Liver (tissue), 9 donors: Measurements from ENCODE around the gene KIF4A. TPM values are rescaled to one million over a fixed set of nuclear protein-coding genes. Genes with fewer than 3 reads are reported as not detected.

Experiments
- DNase-seq: peaks from one replicate; pipeline ENCODE4 v3.0.0-alpha.2; 2017; ENCODE audit warnings: low spot score
- H3K27ac ChIP-seq, 2 donors: one replicate each; pipeline ENCODE4 v1.7.0; 2013; ENCODE audit warnings: inconsistent platforms in 2 of 2, low read length in 2 of 2, control low read depth in 1 of 2, low read depth in 1 of 2, mild to moderate bottlenecking in 1 of 2
- H3K27me3 ChIP-seq, 4 donors: one replicate each; pipeline versions ENCODE4 v1.6.1 to v1.7.0; 2013; ENCODE audit warnings: low read length in 3 of 4, inconsistent platforms in 1 of 4, mild to moderate bottlenecking in 1 of 4, moderate library complexity in 1 of 4; ENCODE audit not compliant: control insufficient read depth in 4 of 4, insufficient read depth in 4 of 4
- H3K36me3 ChIP-seq, 4 donors: one replicate each; pipeline versions ENCODE4 v1.6.1 to v1.7.0; 2013; ENCODE audit warnings: low read length in 3 of 4, mild to moderate bottlenecking in 3 of 4, low read depth in 1 of 4, moderate library complexity in 1 of 4; ENCODE audit not compliant: control insufficient read depth in 4 of 4, insufficient read depth in 3 of 4
- H3K4me1 ChIP-seq, 4 donors: one replicate each; pipeline versions ENCODE4 v1.6.1 to v1.7.0; 2013; ENCODE audit warnings: low read length in 3 of 4, mild to moderate bottlenecking in 3 of 4, moderate library complexity in 1 of 4; ENCODE audit not compliant: control insufficient read depth in 4 of 4, insufficient read depth in 4 of 4
- H3K4me3 ChIP-seq, 3 donors: one replicate each; pipeline versions ENCODE4 v1.6.1 to v1.7.0; 2013; ENCODE audit warnings: low read length in 3 of 3, control low read depth in 1 of 3, low read depth in 1 of 3, mild to moderate bottlenecking in 1 of 3
- H3K9ac ChIP-seq, 2 donors: one replicate each; pipeline ENCODE4 v1.7.0; 2013; ENCODE audit warnings: low read length in 2 of 2, mild to moderate bottlenecking in 2 of 2, moderate library complexity in 2 of 2, control low read depth in 1 of 2, low read depth in 1 of 2
- H3K9me3 ChIP-seq, 4 donors: one replicate each; pipeline versions ENCODE4 v1.6.1 to v1.7.0; 2013; ENCODE audit warnings: low read length in 3 of 4; ENCODE audit not compliant: control insufficient read depth in 4 of 4
- CTCF ChIP-seq: fragments of 150-350 bp; IDR thresholded peaks from 2 replicates; pipeline ENCODE4 v1.5.1; 2017; ENCODE audit warnings: improper control_type of control experiment, low read depth, low read length; ENCODE audit not compliant: missing input control
- EGR1 ChIP-seq, 2 donors: IDR thresholded peaks; 2 replicates each; pipeline ENCODE4 v1.6.1; 2016 to 2018; ENCODE audit warnings: antibody characterized with exemption in 2 of 2, low read depth in 2 of 2
- FOXA1 ChIP-seq: IDR thresholded peaks from 2 replicates; pipeline ENCODE4 v1.6.1; 2016; ENCODE audit warnings: antibody characterized with exemption
- FOXA2 ChIP-seq: IDR thresholded peaks from 2 replicates; pipeline ENCODE4 v1.6.1; 2016; ENCODE audit warnings: antibody characterized with exemption
- GABPA ChIP-seq, 2 donors: IDR thresholded peaks in 1 of 2; conservative IDR thresholded peaks in 1 of 2; 2 replicates each; pipeline ENCODE4 v1.6.1; 2016; ENCODE audit warnings: antibody characterized with exemption in 2 of 2, mild to moderate bottlenecking in 1 of 2, moderate library complexity in 1 of 2
- HNF4A ChIP-seq, 2 donors: conservative IDR thresholded peaks; 2 replicates each; pipeline ENCODE4 v1.6.1; 2016; ENCODE audit warnings: antibody characterized with exemption in 2 of 2, mild to moderate bottlenecking in 2 of 2
- HNF4G ChIP-seq: IDR thresholded peaks from 2 replicates; pipeline ENCODE4 v1.6.1; 2016; ENCODE audit warnings: antibody characterized with exemption
- JUND ChIP-seq, 2 donors: IDR thresholded peaks; 2 replicates each; pipeline ENCODE4 v1.6.1; 2016; ENCODE audit warnings: antibody characterized with exemption in 2 of 2
- NR2F2 ChIP-seq: IDR thresholded peaks from 2 replicates; pipeline ENCODE4 v1.6.1; 2016; ENCODE audit warnings: antibody characterized with exemption
- RAD21 ChIP-seq, 2 donors: IDR thresholded peaks; 2 replicates each; pipeline ENCODE4 v1.6.1; 2016; ENCODE audit warnings: antibody characterized with exemption in 2 of 2, mild to moderate bottlenecking in 2 of 2
- RXRA ChIP-seq, 2 donors: IDR thresholded peaks; 2 replicates each; pipeline ENCODE4 v1.6.1; 2017 to 2018; ENCODE audit warnings: antibody characterized with exemption in 2 of 2, mild to moderate bottlenecking in 1 of 2
- SP1 ChIP-seq: IDR thresholded peaks from 2 replicates; pipeline ENCODE4 v1.6.1; 2018; ENCODE audit warnings: antibody characterized with exemption, mild to moderate bottlenecking
- TAF1 ChIP-seq: conservative IDR thresholded peaks from 2 replicates; pipeline ENCODE4 v1.6.1; 2016; ENCODE audit warnings: antibody characterized with exemption, mild to moderate bottlenecking
- YY1 ChIP-seq: IDR thresholded peaks from 2 replicates; pipeline ENCODE4 v1.6.1; 2016; ENCODE audit warnings: antibody characterized with exemption, mild to moderate bottlenecking
- ZBTB33 ChIP-seq: IDR thresholded peaks from 2 replicates; pipeline ENCODE4 v1.6.1; 2016; ENCODE audit warnings: antibody characterized with exemption
- WGBS: extraction: QIAGEN DNeasy Blood & Tissue Kit; methylation state at CpG from one replicate; pipeline ENCODE4 v1.1.7; 2013; 5-methylcytosine and 5-hydroxymethylcytosine counted together
- polyA plus RNA-seq, 2 donors: library from polyadenylated mRNA; stranded (reverse) in 1 of 2; unstranded in 1 of 2; fragments of 200-250 nt in 1 of 2; fragments of >200 nt in 1 of 2; fragmentation: Nextera tagmentation in 1 of 2; extraction: Ambion mirVana in 1 of 2; gene quantifications; one replicate each; pipeline versions ENCODE4 v1.2.1 to v1.2.3, GENCODE V29; 2013 to 2015
- total RNA-seq, 2 donors: library from RNA; depleted of rRNA; stranded (reverse); fragments of >200 nt; gene quantifications; one replicate each; pipeline ENCODE4 v1.2.3, GENCODE V29; 2014
- TF ChIP-seq, protein P1 (sequence below): IDR thresholded peaks from 2 replicates; pipeline ENCODE4 v1.6.1; 2016; ENCODE audit warnings: antibody characterized with exemption
- TF ChIP-seq, protein P2 (sequence below): IDR thresholded peaks from 2 replicates; pipeline ENCODE4 v1.6.1; 2016; ENCODE audit warnings: antibody characterized with exemption
- TF ChIP-seq, protein P3 (sequence below): IDR thresholded peaks from 2 replicates; pipeline ENCODE4 v1.6.1; 2016; ENCODE audit warnings: antibody characterized with exemption, mild to moderate bottlenecking
- donor health status: healthy.
- donor health status: healthy.
- donor health status: healthy.
- donor health status: healthy.
- donor health status: healthy.

The KIF4A gene
- total and polyA plus RNA-seq, 4 donors = under 0.01 to 17.3 (median 0.50) TPM

GRCh38 chrX:70436343-70436742 is 146.4 kb downstream of the KIF4A start:
- Histone ChIP-seq H3K27me3 (no peaks in the 10 kb centered on the region), H3K27ac (no peak overlapping the region), H3K9me3 (no peaks in the 10 kb centered on the region), H3K4me1 (peaks cover 2 to 5% (median 3%) of the 10 kb centered on the region in 4 donors), H3K36me3 (no peaks in the 10 kb centered on the region), H3K9ac (no peak overlapping the region), H3K4me3 (no peak overlapping the region)
- no peak for DNase-seq
- TF ChIP-seq RAD21 (IDR thresholded peaks at IDR 0.05) (no peak), GABPA (IDR thresholded peaks at IDR 0.05 in 1 of 2, conservative IDR thresholded peaks at IDR 0.05 in 1 of 2) (no peak), FOXA1 (no peak), CTCF (no peak), JUND (IDR thresholded peaks at IDR 0.05) (no peak), ZBTB33 (no peak), HNF4A (conservative IDR thresholded peaks at IDR 0.05) (no peak), TAF1 (no peak), NR2F2 (no peak), RXRA (IDR thresholded peaks at IDR 0.05) (no peak), SP1 (no peak), YY1 (no peak), HNF4G (no peak), EGR1 (IDR thresholded peaks at IDR 0.05; ENCODE audit: low read depth in 2 of 2) (no peak)
- TF ChIP-seq, protein P1, sequence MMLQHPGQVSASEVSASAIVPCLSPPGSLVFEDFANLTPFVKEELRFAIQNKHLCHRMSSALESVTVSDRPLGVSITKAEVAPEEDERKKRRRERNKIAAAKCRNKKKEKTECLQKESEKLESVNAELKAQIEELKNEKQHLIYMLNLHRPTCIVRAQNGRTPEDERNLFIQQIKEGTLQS = no peak
- 32% methylated on average over 16 of the region's 16 CpGs for WGBS

DNA sequence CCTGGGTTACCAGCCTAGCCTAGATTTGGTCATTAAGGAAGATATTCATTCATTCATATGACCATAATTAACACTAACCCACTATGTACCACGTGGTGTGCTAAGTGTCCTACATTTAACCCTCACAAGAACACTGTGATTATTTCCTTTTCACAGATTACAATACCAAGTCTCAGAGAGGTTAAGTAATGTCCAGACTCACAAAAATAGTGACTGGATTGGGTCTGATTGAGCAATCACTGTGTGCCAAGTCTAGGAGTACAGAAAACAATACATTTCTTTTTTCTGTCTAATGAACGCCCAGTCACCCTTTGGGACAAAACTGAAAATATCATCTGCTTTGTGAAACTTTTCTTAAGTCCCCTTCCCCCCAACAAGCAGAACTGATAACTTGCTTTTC is 147.1 kb downstream of the KIF4A start:
- Histone ChIP-seq H3K9me3 (no peaks in the 10 kb centered on the region), H3K27ac (no peak overlapping the region), H3K4me3 (no peak overlapping the region), H3K36me3 (no peaks in the 10 kb centered on the region), H3K27me3 (no peaks in the 10 kb centered on the region), H3K4me1 (peaks cover 2 to 5% (median 3%) of the 10 kb centered on the region in 4 donors), H3K9ac (no peak overlapping the region)
- no peak for TF ChIP-seq CTCF
- TF ChIP-seq NR2F2 = no peak
- no peak for TF ChIP-seq YY1
- TF ChIP-seq, protein P2, sequence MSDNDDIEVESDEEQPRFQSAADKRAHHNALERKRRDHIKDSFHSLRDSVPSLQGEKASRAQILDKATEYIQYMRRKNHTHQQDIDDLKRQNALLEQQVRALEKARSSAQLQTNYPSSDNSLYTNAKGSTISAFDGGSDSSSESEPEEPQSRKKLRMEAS = no peak
- TF ChIP-seq TAF1 = no peak
- TF ChIP-seq FOXA1 = no peak
- TF ChIP-seq, protein P1 = no peak
- no peak for TF ChIP-seq HNF4G
- TF ChIP-seq RXRA (IDR thresholded peaks at IDR 0.05) = no peak
- TF ChIP-seq, protein P3, sequence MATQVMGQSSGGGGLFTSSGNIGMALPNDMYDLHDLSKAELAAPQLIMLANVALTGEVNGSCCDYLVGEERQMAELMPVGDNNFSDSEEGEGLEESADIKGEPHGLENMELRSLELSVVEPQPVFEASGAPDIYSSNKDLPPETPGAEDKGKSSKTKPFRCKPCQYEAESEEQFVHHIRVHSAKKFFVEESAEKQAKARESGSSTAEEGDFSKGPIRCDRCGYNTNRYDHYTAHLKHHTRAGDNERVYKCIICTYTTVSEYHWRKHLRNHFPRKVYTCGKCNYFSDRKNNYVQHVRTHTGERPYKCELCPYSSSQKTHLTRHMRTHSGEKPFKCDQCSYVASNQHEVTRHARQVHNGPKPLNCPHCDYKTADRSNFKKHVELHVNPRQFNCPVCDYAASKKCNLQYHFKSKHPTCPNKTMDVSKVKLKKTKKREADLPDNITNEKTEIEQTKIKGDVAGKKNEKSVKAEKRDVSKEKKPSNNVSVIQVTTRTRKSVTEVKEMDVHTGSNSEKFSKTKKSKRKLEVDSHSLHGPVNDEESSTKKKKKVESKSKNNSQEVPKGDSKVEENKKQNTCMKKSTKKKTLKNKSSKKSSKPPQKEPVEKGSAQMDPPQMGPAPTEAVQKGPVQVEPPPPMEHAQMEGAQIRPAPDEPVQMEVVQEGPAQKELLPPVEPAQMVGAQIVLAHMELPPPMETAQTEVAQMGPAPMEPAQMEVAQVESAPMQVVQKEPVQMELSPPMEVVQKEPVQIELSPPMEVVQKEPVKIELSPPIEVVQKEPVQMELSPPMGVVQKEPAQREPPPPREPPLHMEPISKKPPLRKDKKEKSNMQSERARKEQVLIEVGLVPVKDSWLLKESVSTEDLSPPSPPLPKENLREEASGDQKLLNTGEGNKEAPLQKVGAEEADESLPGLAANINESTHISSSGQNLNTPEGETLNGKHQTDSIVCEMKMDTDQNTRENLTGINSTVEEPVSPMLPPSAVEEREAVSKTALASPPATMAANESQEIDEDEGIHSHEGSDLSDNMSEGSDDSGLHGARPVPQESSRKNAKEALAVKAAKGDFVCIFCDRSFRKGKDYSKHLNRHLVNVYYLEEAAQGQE = no peak
- no peak for TF ChIP-seq JUND (IDR thresholded peaks at IDR 0.05)
- no peak for TF ChIP-seq SP1
- no peak for TF ChIP-seq FOXA2
- TF ChIP-seq RAD21 (IDR thresholded peaks at IDR 0.05) = no peak
- TF ChIP-seq EGR1 (IDR thresholded peaks at IDR 0.05; ENCODE audit: low read depth in 2 of 2) = no peak
- TF ChIP-seq ZBTB33 = no peak
- no peak for TF ChIP-seq GABPA (IDR thresholded peaks at IDR 0.05 in 1 of 2, conservative IDR thresholded peaks at IDR 0.05 in 1 of 2)
- no peak for TF ChIP-seq HNF4A (conservative IDR thresholded peaks at IDR 0.05)
- WGBS = 49% methylated on average over 2 of the region's 2 CpGs
- no peak for DNase-seq
